Skeletal muscle satellite cell (primary cell): Measurements from ENCODE around the gene KRTAP5-4.
"Not testable (repeated sequence)": the region's sequence is repeated elsewhere in the genome, so short reads cannot be mapped to it uniquely, and the experiment has no call there.

ENCODE experiments used
- H3K27me3 ChIP-seq: 2 replicates; pipeline ENCODE4 v1.7.0; 2013; ENCODE audit warnings: low read length; ENCODE audit not compliant: control insufficient read depth, insufficient read depth
- H3K36me3 ChIP-seq: 2 replicates; pipeline ENCODE4 v1.7.0; 2013; ENCODE audit warnings: mild to moderate bottlenecking, control low read depth, low read length; ENCODE audit not compliant: insufficient read depth
- H3K4me1 ChIP-seq: 2 replicates; pipeline ENCODE4 v1.7.0; 2013; ENCODE audit warnings: low read length; ENCODE audit not compliant: control insufficient read depth, insufficient read depth
- H3K4me2 ChIP-seq: 2 replicates; pipeline ENCODE4 v1.7.0; 2013; ENCODE audit warnings: mild to moderate bottlenecking, low read length
- H3K4me3 ChIP-seq: 2 replicates; pipeline ENCODE4 v1.7.0; 2013; ENCODE audit warnings: low read length
- H3K9ac ChIP-seq: 2 replicates; pipeline ENCODE4 v1.7.0; 2013; ENCODE audit warnings: mild to moderate bottlenecking, low read depth, low read length, moderate library complexity
- H3K9me3 ChIP-seq: replicated peaks from 2 replicates; pipeline ENCODE4 v1.7.0; 2013; ENCODE audit warnings: mild to moderate bottlenecking, control low read depth, low read length

Gene KRTAP5-4

DNA sequence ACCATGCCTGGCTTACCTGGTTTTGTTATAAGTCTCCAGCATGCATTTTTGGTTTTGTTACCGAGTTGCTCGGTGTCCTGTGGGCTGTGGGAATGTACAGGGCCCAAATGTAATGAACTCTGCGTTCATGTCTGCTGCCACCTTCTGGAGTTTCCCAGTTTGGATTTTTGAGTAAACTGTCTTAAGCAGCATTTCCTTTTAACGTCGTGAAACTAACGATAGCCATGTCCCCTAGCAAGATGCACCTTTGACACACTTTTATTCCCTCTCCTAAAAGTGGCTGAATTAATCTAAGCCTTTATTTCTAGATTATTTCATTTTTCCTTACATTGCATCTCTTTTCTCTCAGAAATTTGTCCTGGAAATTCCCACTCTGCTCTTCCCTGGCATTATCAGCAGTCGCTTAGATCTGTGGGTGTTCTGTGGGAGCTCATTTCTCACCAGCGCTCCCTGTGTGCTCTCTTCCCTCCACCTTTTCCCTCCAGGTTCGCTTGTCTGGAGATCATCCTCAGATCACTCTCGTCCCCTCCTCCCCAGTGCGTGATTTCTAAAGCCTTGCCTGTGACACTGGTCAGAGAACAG, 25.9 kb downstream of the KRTAP5-4 start:
- H3K27me3 ChIP-seq = peaks cover 76% of the 10 kb centered on the region
- H3K4me1 ChIP-seq, H3K36me3 ChIP-seq, H3K9ac ChIP-seq, H3K4me2 ChIP-seq, H3K9me3 ChIP-seq, H3K4me3 ChIP-seq: not testable (repeated sequence)

DNA sequence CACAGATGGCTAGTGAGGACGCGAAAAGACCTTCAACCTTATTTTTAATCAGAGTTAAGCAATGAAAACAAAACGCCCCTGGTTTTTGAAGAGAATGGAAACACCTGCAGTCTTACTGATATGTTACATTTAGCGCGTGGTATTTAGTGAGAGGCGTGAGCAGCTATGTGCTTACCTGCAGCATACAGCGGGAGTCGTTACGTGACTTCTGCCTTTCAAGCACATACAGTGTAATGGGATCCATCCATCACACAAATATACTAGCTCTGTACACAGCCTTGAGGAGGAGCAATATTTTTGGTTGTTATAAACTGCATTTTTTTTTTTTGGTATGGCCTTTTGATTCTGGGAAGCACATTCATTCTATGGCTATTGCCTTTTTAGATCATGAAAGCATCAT, 29.3 kb downstream of the KRTAP5-4 start:
- H3K9me3 ChIP-seq = no peaks in the 10 kb centered on the region
- H3K36me3 ChIP-seq = no peaks in the 10 kb centered on the region
- H3K9ac ChIP-seq = no peak overlapping the region
- H3K4me2 ChIP-seq = no peak overlapping the region
- H3K27me3 ChIP-seq = peaks cover 64% of the 10 kb centered on the region
- no peak overlapping the region for H3K4me3 ChIP-seq
- no peaks in the 10 kb centered on the region for H3K4me1 ChIP-seq

DNA sequence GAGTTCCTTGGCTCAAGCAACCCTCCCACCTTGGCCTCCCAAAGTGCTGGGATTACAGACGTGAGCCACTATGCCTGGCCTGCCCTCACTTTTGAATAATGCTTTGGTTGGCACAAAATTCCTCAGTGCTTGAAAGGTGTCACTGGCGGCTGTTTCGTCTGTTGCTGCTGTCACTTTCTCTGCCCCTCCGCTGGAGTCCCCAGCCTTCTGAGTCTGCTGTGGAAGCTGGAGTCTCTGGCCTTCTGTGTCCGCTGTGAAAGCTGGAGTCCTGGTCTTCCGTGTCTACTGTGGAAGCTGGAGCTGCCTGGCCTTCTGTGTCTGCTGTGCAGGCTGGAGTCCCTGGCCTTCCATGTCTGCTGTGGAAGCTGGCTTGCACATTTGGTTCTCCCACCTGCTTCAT, 31.9 kb downstream of the KRTAP5-4 start:
- H3K9me3 ChIP-seq = no peaks in the 10 kb centered on the region
- H3K4me2 ChIP-seq = no peak overlapping the region
- H3K4me3 ChIP-seq = no peak overlapping the region
- H3K4me1 ChIP-seq = no peaks in the 10 kb centered on the region
- no peak overlapping the region for H3K9ac ChIP-seq
- H3K27me3 ChIP-seq = peaks cover 46% of the 10 kb centered on the region
- H3K36me3 ChIP-seq = no peaks in the 10 kb centered on the region

DNA sequence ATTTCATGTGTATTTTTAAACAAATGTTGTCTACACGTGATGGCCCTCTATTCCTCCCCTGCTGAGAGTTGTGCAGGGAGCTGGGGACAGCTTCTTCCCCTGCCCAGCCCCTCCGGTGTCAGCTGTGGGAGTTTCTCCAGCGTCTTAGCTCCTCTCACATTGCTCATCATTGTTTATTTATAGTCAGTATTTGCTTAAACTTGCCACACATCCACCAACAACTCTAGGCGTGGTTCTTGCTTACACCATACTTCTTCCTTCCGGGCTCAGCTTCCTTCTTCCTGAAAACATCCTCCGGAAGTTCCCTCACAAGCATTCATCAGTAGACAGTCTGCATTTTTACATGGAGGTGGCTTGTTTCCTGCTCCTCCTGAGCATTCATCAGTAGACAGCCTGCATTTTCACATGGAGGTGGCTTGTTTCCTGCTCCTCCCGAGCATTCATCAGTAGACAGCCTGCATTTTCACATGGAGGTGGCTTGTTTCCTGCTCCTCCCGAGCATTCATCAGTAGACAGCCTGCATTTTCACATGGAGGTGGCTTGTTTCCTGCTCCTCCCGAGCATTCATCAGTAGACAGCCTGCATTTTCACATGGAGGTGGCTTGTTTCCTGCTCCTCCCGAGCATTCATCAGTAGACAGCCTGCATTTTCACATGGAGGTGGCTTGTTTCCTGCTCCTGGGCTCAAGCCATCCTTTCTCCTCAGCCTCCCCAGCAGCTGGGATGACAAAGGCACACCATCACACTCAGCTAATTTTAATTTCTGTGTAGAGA, 32.6 kb downstream of the KRTAP5-4 start:
- H3K4me2 ChIP-seq, H3K36me3 ChIP-seq, H3K4me3 ChIP-seq, H3K9ac ChIP-seq, H3K9me3 ChIP-seq, H3K4me1 ChIP-seq: not testable (repeated sequence)
- H3K27me3 ChIP-seq = peaks cover 40% of the 10 kb centered on the region

DNA sequence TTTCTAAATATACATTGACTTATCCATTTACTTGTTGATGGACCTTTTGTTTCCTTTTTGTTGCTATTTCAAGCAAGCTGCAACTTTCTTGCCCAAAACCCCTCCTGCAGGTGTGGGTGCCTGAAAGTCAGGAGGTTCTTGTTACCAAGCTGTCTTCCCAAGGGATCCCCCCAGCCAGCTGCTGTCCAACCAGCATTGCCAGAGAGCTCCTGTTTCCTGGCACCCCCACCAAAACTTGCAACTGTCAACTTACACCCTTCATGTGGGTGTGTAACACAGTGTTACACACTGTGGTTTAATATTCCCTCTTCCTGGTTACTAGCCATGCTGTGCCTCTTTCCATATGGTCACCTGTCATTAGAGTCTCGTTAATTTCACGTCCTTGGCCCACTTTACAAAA, 35.2 kb downstream of the KRTAP5-4 start:
- no peak overlapping the region for H3K4me2 ChIP-seq
- H3K9ac ChIP-seq = no peak overlapping the region
- no peaks in the 10 kb centered on the region for H3K36me3 ChIP-seq
- H3K4me3 ChIP-seq = no peak overlapping the region
- no peaks in the 10 kb centered on the region for H3K9me3 ChIP-seq
- peaks cover 36% of the 10 kb centered on the region for H3K27me3 ChIP-seq
- no peaks in the 10 kb centered on the region for H3K4me1 ChIP-seq

DNA sequence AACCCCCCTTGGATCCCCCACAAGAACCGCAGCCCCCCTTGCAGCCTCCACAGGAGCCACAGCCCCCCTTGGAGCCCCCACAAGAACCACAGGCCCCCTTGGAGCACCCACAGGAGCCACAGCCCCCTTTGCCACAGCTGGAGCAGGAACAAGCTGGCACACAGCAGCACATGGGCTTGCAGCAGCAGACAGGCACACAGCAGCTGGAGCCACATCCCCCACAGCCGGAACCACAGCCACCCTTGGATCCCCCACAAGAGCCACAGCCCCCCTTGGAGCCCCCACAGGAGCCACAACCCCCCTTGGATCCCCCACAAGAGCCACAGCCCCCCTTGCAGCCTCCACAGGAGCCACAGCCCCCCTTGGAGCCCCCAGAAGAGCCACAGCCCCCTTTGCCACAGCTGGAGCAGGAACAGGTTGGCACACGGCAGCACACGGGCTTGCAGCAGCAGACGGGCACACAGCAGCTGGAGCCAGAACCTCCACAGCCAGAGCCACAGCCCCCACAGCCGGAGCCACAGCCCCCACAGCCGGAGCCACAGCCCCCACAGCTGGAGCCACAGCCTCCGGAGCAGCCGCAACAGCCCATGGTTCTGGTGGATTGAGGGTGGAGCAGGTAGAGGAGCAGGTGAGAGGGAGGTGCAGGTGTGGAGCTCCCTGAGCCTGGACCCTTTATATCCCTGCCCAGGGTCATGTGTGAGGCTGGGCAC, 37.1 kb downstream of the KRTAP5-4 start, which contains the start of gene KRTAP5-1:
TSS of gene KRTAP5-1 (minus strand) at position 623 of the 710 bp plus-strand sequence. CDS start at position 589, 34 bp downstream.
- H3K4me2 ChIP-seq, H3K9ac ChIP-seq, H3K4me1 ChIP-seq, H3K9me3 ChIP-seq, H3K36me3 ChIP-seq, H3K4me3 ChIP-seq: not testable (repeated sequence)
- peaks cover 29% of the 10 kb centered on the region for H3K27me3 ChIP-seq

DNA sequence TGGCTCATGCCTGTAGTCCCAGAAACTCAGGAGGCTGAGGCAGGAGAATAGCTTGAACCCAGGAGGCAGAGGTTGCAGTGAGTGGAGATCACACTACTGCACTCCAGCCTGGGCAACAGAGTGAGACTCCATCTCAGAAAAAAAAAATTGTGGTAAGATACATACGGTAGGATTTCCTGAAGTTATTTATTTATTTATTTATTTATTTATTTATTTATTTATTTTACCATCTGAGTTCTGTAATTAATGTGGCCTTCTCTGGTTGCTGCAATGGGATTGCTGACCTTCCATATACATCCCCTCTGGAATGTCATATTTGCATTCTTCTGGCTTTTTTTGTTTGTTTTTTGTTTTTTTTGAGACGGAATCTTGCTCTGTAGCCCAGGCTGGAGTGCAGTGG, 39.0 kb downstream of the KRTAP5-4 start:
- not testable (repeated sequence) for H3K4me3 ChIP-seq, H3K36me3 ChIP-seq, H3K9ac ChIP-seq, H3K4me2 ChIP-seq, H3K4me1 ChIP-seq, H3K9me3 ChIP-seq
- peaks cover 25% of the 10 kb centered on the region for H3K27me3 ChIP-seq

DNA sequence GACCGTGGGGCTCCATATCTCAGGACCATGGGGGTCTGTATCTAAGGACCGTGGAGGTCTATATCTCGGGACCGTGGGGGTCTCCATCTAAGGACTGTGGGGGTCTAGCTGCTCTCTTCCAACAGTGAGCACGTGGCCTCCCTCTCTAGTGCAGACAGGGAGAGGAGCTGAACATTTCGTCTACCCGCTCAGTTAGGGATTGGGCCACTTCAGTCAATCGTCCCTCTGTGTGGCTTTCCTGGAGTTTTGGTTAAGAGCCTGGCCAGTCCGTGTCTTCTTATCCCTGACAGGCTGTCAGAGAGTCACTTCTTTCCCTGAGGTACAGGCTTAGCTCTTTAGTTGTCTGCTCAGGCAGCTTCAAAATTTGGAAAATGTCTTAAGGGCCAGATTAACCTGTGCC, 40.0 kb downstream of the KRTAP5-4 start:
- Histone ChIP-seq H3K4me2 (no peak overlapping the region), H3K4me3 (no peak overlapping the region), H3K27me3 (peaks cover 26% of the 10 kb centered on the region), H3K36me3 (no peaks in the 10 kb centered on the region), H3K9ac (no peak overlapping the region), H3K9me3 (no peaks in the 10 kb centered on the region), H3K4me1 (no peaks in the 10 kb centered on the region)

DNA sequence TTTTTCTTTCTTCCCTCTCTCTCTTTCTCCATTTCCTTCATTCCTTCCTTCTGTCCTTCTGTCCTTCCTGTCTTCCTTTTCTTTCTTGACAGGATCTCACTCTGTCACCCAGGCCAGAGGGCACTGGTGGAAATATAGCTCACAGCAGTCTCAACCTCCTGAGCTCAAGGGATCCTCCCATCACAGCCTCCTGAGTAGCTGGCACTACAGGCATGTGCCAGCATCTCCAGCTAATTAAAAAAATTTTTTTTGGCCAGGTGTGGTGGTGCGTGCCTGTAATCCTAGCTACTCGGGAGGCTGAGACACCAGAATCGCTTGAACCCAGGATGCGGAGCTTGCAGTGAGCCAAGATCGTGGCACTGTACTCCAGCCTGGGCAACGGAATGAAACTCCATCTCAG, 45.1 kb downstream of the KRTAP5-4 start:
- Histone ChIP-seq H3K9ac (no peak overlapping the region), H3K4me3 (no peak overlapping the region), H3K4me2 (no peak overlapping the region), H3K9me3 (no peaks in the 10 kb centered on the region), H3K27me3 (peaks cover 19% of the 10 kb centered on the region), H3K4me1 (no peaks in the 10 kb centered on the region), H3K36me3 (no peaks in the 10 kb centered on the region)

DNA sequence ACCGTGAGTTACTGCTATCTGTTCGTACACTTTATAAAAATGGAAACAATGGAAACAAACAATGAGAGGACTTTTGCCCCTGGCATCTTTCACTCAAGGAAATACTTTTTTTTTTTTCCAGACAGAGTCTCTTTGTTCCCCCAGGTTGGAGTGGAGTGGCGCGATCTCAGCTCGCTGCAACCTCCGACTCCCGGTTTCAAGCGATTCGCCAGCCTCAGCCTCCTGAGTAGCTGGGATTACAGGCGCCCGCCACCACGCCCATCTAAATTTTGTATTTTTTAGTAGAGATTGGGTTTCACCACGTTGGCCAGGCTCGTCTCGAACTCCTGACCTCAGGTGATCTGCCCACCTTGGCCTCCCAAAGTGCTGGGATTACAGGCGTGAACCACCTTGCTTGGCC, 46.2 kb downstream of the KRTAP5-4 start:
- H3K4me2 ChIP-seq, H3K36me3 ChIP-seq, H3K9me3 ChIP-seq, H3K4me1 ChIP-seq, H3K9ac ChIP-seq, H3K4me3 ChIP-seq: not testable (repeated sequence)
- H3K27me3 ChIP-seq = peaks cover 25% of the 10 kb centered on the region

DNA sequence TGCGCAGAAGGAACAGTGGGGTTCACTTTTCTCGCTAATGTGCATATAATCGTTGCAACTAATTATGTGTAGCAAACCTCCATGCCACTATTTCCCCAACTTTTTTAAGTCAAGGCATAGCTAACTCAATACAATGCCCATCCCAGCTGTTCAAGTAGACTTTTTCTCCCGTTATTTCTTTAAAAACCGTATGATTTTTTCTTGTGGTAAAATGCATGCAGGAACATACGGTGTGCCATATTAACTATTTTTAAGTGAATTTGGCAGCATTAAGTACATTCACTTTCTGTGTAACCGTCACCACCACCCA, 47.0 kb downstream of the KRTAP5-4 start:
- no peak overlapping the region for H3K4me2 ChIP-seq
- H3K9me3 ChIP-seq = no peaks in the 10 kb centered on the region
- H3K27me3 ChIP-seq = peaks cover 28% of the 10 kb centered on the region
- H3K36me3 ChIP-seq = no peaks in the 10 kb centered on the region
- H3K9ac ChIP-seq = no peak overlapping the region
- H3K4me3 ChIP-seq = no peak overlapping the region
- no peaks in the 10 kb centered on the region for H3K4me1 ChIP-seq
